Thyroid gland (tissue), 4 donors: ENCODE measurements around the gene REV3L.
"Not testable (repeated sequence)": the region's sequence is repeated elsewhere in the genome, so short reads cannot be mapped to it uniquely, and the experiment has no call there.

ENCODE experiments used
- POLR2A ChIP-seq, 2 donors: fragments of 450-650 bp; IDR thresholded peaks; one replicate each; pipeline ENCODE4 v1.6.1; 2017; ENCODE audit warnings: antibody characterized with exemption in 2 of 2, mild to moderate bottlenecking in 2 of 2, moderate library complexity in 1 of 2
- TF ChIP-seq, protein P1 (sequence below), 6 experiments: fragments of 200-600 bp in 3 of 6; fragments of 450-650 bp in 3 of 6; sonication (generic) in 3 of 6; IDR thresholded peaks; one replicate each; pipeline ENCODE4 v1.5.1; 2016 to 2019; ENCODE audit warnings: antibody characterized with exemption in 6 of 6, mild to moderate bottlenecking in 2 of 6, inconsistent platforms in 1 of 6, moderate library complexity in 1 of 6

- TF ChIP-seq, protein P1, sequence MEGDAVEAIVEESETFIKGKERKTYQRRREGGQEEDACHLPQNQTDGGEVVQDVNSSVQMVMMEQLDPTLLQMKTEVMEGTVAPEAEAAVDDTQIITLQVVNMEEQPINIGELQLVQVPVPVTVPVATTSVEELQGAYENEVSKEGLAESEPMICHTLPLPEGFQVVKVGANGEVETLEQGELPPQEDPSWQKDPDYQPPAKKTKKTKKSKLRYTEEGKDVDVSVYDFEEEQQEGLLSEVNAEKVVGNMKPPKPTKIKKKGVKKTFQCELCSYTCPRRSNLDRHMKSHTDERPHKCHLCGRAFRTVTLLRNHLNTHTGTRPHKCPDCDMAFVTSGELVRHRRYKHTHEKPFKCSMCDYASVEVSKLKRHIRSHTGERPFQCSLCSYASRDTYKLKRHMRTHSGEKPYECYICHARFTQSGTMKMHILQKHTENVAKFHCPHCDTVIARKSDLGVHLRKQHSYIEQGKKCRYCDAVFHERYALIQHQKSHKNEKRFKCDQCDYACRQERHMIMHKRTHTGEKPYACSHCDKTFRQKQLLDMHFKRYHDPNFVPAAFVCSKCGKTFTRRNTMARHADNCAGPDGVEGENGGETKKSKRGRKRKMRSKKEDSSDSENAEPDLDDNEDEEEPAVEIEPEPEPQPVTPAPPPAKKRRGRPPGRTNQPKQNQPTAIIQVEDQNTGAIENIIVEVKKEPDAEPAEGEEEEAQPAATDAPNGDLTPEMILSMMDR (IDR thresholded peaks at IDR 0.05): not testable (repeated sequence)
- not testable (repeated sequence) for TF ChIP-seq POLR2A (IDR thresholded peaks at IDR 0.05)
These were observed 175.1 kb downstream of the REV3L start for GRCh38 chr6:111307950-111308349.
